Subcutaneous adipose tissue (tissue), 4 donors: Measurements from ENCODE around the gene ADK. TPM values are rescaled to one million over a fixed set of nuclear protein-coding genes. Genes with fewer than 3 reads are reported as not detected.

Source experiments
- total RNA-seq, 4 donors: library from RNA; depleted of rRNA; stranded (reverse); fragments of >200 nt; gene quantifications; one replicate each; pipeline ENCODE4 v1.1.0, GENCODE V29; 2016
- TF ChIP-seq, protein P1 (sequence below): fragments of 450-650 bp; IDR thresholded peaks from one replicate; pipeline ENCODE4 v1.5.1; 2016; ENCODE audit warnings: low read depth, mild to moderate bottlenecking, control low read depth, antibody characterized with exemption, moderate library complexity

Gene ADK
- total RNA-seq, 4 donors from 2014 or later: 21.7 to 52.2 (median 38.8) TPM

- TF ChIP-seq, protein P1, sequence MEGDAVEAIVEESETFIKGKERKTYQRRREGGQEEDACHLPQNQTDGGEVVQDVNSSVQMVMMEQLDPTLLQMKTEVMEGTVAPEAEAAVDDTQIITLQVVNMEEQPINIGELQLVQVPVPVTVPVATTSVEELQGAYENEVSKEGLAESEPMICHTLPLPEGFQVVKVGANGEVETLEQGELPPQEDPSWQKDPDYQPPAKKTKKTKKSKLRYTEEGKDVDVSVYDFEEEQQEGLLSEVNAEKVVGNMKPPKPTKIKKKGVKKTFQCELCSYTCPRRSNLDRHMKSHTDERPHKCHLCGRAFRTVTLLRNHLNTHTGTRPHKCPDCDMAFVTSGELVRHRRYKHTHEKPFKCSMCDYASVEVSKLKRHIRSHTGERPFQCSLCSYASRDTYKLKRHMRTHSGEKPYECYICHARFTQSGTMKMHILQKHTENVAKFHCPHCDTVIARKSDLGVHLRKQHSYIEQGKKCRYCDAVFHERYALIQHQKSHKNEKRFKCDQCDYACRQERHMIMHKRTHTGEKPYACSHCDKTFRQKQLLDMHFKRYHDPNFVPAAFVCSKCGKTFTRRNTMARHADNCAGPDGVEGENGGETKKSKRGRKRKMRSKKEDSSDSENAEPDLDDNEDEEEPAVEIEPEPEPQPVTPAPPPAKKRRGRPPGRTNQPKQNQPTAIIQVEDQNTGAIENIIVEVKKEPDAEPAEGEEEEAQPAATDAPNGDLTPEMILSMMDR: no peak
These were observed 339.5 kb downstream of the ADK start for GRCh38 chr10:74490551-74490950.

- TF ChIP-seq, protein P1: no peak
These were observed 340.0 kb downstream of the ADK start for GRCh38 chr10:74491014-74491413.

DNA sequence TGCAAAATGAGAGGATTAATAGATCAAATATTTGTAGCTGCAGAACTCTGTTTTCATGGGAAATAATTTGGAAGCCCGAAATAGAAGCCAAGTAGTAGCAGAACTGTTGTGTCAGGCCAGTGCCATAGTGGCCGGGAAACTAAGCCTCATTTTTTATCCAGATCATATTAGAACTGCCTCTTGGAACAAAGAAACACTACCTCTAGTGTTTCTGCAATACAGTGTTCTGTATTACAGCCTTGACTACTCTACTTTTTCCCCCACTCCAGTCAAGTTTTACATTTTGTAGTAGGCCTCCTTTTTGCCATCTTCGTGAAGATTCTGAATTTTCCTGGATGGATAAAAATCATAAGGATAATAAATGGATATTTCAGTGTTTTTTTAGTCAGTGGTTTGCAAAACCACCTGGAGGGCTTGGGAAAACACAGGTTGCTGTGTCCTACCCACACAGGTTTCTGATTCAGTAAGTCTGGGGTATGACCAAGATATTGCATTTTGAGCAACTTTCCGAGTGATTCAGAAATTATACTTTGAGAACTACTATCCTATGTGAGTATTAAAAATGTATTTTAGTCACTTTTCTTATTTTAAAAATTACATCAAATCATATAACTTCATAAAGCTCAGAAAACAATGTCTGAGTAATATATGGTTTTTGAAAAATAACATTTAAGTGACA lies 349.1 kb downstream of the ADK start:
- TF ChIP-seq, protein P1: no peak

DNA sequence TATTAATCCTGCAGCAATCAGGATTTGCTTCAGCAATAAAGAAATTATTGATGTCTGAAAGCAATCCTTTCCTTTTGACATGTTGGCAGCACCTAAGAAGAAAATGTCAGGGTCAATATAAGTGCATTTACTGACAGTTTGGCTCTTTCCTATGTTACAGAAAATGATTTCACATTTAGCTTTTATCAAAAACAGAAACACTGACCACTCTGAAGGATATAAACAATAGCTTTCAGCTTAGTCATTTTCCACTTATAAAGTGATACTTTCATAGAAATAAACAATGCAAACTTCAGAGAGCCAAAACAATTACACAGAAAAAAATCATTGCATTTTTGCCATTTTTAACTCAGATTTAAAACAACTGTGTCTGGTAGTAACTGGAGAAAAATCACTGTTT lies 349.8 kb downstream of the ADK start:
- TF ChIP-seq, protein P1: no peak

GRCh38 chr10:74502963-74503608 lies 352.1 kb downstream of the ADK start:
- TF ChIP-seq, protein P1: no peak

DNA sequence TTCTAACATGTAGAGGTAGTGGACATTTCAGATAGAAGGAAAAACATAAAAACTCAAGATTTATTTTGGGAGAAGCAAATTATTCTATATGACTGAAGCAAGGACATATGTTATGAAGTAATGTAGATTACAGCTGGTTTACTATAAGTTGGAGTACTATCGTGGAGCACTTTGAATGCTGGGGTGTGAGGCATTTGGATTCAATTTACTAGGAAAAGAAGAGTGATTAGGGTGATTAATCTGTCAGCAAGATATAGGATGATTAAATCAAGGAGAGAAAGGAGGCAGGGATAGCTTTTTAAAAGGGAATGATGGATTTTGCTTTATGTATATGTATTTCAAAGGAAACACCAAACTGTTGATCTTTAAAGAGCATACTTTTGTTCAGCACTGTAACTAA lies 356.9 kb downstream of the ADK start:
- TF ChIP-seq, protein P1: no peak

GRCh38 chr10:74510594-74510993 lies 359.6 kb downstream of the ADK start:
- TF ChIP-seq, protein P1: no peak
